ENCODE measurements around the gene SLC25A52.
"Not testable (repeated sequence)": the region's sequence is repeated elsewhere in the genome, so short reads cannot be mapped to it uniquely, and the experiment has no call there.

The SLC25A52 gene, protein sequence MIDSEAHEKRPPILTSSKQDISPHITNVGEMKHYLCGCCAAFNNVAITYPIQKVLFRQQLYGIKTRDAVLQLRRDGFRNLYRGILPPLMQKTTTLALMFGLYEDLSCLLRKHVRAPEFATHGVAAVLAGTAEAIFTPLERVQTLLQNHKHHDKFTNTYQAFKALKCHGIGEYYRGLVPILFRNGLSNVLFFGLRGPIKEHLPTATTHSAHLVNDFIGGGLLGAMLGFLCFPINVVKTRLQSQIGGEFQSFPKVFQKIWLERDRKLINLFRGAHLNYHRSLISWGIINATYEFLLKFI

DNA sequence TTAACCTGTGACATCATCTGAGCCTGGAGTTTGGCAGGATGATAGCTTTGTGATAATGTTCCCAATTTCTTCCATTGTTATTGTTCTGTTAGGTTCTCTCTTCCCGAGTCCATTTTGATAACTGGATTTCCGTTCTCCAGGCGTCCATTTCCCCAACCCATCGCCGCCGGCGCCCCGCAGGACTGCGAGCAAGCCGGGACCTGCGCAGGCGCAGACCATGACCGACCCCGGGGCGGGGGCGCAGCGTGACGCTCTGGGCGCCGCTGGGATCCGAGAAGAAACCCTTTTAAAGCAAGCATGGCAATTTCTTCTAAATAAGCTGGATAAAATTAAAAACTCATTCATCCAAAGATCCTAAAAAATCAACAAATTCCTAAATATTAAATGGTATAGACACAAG is at the start of gene SLC25A52:
Gene SLC25A52 (minus strand): TSS at position 186 of the 400 bp plus-strand sequence. CDS start 219 bp downstream, outside the sequence.
- DNase-seq (ENCODE audit: extremely low read depth in 1 of 2, low read depth in 1 of 2) = no peak

- not testable (repeated sequence) for DNase-seq (ENCODE audit: extremely low read depth in 1 of 2, low read depth in 1 of 2)
These were observed 48.4 kb upstream of the SLC25A52 start for GRCh38 chr18:31809049-31809448.

GRCh38 chr18:31801078-31801477 is 40.4 kb upstream of the SLC25A52 start:
- DNase-seq (ENCODE audit: extremely low read depth in 1 of 2, low read depth in 1 of 2) = no peak

DNA sequence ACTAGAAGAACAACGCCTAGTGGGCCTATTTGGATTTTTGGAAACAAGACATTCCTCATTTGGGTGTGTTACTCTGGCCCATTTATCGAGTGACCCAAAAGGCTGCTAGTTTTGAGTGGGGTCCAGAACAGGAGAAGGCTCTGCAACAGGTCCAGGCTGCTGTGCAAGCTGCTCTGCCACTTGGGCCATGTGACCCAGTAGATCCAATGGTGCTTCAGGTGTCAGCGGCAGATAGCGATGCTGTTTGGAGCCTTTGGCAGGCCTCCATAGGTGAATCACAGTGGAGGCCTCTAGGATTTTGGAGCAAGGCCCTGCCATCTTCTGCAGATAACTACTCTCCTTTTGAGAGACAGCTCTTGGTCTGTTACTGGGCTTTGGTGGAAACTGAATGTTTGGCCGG is 38.6 kb upstream of the SLC25A52 start:
- not testable (repeated sequence) for DNase-seq (ENCODE audit: extremely low read depth in 1 of 2, low read depth in 1 of 2)

DNA sequence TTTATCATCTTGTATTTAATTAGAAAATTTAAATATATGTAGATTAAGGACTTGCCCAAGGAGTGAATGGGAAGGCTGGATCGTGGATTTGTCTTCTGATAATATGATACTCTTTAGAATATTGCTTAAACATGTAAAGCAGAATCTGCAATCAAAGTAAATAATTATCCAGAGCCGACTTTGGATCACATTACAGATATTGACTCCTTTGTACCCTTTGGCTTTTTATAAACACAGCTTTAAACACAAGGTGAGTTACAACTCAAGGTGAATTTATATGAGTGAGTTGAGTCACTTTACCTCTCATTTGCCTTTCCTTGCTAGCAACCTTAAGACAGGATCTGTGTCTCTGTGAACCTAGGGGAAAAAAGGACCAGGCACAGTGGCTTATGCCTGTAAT is 37.7 kb upstream of the SLC25A52 start:
- no peak for DNase-seq (ENCODE audit: extremely low read depth in 1 of 2, low read depth in 1 of 2)

DNA sequence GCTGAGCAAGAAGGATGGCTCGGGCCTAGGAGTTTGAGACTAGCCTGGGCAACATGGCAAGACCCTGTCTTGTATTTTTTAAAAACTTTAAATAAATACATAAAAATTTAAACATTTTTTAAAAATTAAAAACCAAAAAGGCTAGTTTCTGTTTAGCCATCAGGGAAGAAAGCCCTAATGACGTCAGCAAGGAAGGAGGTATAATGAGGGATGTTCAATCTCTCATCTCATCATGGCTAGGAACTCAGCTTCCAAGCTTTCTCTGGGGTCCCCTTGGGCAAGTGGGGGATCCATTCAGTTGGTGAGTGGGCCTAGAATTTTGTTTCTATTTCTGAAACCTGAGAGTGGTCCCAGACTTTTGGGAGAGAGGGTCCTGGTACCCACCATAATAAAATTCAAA is 35.1 kb upstream of the SLC25A52 start:
- no peak for DNase-seq (ENCODE audit: extremely low read depth in 1 of 2, low read depth in 1 of 2)

DNA sequence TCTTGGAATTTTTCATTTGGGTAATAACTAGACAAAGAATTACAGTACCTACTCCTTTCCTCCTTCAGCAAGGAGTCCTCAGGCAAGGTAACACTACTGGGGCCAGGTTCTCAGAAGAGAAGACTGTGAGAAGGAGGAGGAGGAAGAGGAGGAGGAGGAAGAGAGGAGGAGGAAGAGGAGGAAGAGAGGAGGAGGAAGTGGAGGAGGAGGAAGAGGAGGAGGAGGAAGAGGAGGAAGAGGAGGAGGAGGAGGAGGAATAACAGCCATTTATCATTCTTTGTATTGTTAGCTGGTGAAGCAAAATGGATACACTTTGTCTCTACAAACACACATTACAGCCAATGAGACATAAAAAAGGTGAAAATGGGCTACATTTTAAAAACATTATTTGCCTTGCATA is 32.9 kb upstream of the SLC25A52 start:
- DNase-seq (ENCODE audit: extremely low read depth in 1 of 2, low read depth in 1 of 2) = no peak

DNA sequence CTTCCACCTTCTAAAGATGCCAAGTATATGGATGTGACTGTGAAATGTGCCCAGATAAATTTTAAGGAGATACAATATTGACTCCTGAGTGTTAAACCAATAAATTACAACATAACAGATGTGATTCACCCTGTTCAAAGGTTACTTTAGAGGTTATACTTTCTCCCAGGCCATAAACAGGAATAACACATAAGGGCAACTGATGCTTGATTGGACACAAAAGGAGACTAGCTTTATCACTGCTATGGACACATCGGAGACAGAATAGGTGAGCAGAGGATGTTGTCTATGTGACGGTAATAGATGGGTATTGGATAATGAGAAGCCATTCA is 31.9 kb upstream of the SLC25A52 start:
- no peak for DNase-seq (ENCODE audit: extremely low read depth in 1 of 2, low read depth in 1 of 2)

- no peak for DNase-seq (ENCODE audit: extremely low read depth in 1 of 2, low read depth in 1 of 2)
These were observed 31.3 kb upstream of the SLC25A52 start for GRCh38 chr18:31791817-31792579.

GRCh38 chr18:31789409-31789808 is 28.7 kb upstream of the SLC25A52 start:
- no peak for DNase-seq (ENCODE audit: extremely low read depth in 1 of 2, low read depth in 1 of 2)

DNA sequence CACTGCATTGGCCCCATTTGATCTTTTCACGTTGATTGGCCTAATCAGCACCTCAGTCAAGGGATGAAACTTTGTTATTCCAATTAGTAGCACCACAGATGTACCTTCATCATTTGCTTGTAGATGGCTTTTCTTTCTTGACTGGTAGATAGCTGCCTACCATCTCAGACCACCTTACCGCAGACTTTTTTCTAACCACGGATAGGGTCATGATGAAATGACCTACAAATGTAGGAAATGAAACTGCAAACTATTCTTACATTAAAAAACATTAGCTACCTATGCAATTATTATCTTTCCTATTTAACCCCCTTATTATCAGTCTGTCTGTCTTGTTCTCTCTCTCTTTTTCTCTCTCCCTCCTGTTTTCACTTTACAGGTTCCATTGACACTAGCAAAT is 22.4 kb upstream of the SLC25A52 start:
- no peak for DNase-seq (ENCODE audit: extremely low read depth in 1 of 2, low read depth in 1 of 2)

- no peak for DNase-seq (ENCODE audit: extremely low read depth in 1 of 2, low read depth in 1 of 2)
These were observed 17.8 kb upstream of the SLC25A52 start for GRCh38 chr18:31778391-31778950.

- no peak for DNase-seq (ENCODE audit: extremely low read depth in 1 of 2, low read depth in 1 of 2)
These were observed 15.4 kb upstream of the SLC25A52 start for GRCh38 chr18:31776093-31776492.

- no peak for DNase-seq (ENCODE audit: extremely low read depth in 1 of 2, low read depth in 1 of 2)
These were observed 14.3 kb upstream of the SLC25A52 start for GRCh38 chr18:31774962-31775361.

DNA sequence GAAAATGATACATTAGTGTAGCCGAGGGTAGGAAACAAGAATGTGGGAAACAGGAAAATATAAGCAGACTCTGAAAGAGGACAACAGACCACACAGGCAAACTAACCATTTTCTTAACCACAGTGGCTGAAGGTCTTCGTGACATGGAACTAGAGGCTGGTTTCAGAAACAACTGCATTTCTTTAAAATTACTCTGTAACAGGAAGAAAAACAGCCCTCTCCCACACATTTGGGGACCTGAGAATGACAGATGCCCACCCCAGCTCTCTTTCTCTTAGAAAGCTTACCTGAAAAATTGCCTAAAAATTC is 13.8 kb upstream of the SLC25A52 start:
- no peak for DNase-seq (ENCODE audit: extremely low read depth in 1 of 2, low read depth in 1 of 2)

DNA sequence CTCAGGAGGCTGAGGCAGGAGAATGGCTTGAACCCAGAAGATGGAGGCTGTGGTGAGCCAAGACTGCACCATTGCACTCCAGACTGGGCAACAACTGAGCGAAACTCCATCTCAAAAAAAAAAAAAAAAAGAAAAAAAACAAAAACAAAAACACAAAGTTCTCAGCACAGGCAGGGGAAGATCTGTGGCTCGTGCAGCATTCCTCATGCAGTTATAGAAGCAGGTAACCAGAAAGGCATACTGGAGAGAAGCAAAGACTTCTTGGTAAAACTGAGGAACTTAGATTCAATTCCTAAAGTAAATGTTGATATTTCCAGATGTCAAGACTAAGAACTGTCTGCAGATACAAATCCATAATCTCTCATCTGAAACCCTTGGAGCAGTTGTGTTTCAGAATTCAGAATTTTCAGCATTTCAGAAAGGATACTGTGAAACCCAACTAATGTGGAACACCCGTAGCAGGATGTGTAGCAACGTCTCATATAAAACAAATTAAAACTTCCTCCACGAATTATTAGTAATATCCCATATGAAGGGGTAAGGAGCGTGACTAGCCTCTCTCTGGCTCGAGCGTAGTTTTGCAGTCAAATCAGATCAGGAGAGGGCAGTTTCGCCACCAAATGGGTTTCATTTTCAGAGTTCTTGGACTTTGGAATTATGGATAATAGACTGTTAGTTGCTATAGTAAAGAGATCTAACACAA is 13.2 kb upstream of the SLC25A52 start:
- DNase-seq (ENCODE audit: extremely low read depth in 1 of 2, low read depth in 1 of 2) = no peak

DNA sequence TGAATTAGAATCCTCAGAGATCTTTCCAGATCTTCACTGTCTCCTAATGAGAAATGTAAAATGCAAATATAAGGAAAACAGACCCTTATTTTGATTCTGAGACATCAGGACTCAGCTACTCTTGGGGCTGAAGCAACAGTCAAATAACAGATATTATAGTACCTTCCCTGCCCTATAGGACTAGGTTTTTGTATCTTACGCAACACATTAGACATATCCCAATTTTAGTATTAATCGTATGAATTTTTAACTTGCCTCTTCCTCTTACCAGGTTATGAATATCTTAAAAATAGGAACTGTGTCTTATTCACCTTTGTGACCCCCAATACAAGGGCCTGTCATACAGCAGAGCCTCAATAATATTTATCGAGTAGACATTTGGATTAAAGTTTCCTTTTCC is 12.0 kb upstream of the SLC25A52 start:
- no peak for DNase-seq (ENCODE audit: extremely low read depth in 1 of 2, low read depth in 1 of 2)

- DNase-seq (ENCODE audit: extremely low read depth in 1 of 2, low read depth in 1 of 2) = no peak
These were observed 10.4 kb downstream of the SLC25A52 start for GRCh38 chr18:31750273-31750672.

- DNase-seq (ENCODE audit: extremely low read depth in 1 of 2, low read depth in 1 of 2) = no peak
These were observed 14.3 kb downstream of the SLC25A52 start for GRCh38 chr18:31746396-31746795.

DNA sequence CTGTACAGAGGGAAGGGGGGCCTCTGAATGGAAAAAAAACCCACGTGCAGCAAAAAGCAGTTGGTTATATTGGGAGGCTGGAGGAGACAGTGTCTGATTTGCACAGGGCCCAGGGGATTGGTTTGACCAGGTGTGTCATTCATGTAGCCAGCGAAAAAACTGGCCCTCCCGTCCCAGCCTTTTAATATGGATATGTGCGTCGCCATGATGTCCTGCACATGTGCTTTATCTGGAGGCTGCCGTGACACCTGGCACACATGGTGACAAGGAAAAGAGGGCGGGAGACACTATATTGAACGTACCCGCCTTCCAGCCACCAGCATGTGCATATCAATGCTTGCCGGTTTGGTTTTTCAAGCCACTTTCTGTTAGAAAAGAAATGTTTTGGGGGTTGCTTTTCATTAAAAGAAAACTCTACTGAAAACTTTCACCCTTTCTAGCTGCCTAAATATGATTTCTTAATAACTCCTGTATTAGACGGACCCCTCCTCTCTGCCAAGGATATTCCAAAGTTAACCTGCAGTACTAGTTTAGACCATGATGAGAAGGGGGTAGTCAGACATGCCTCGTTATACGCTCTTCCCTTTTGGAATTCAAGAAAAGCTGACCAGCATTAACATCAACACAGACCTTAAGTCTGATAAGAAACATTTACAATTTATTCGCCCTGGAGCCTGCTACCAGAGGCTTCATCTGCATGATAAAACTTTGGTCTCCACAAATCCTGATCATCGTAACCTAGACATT is 16.2 kb downstream of the SLC25A52 start:
- DNase-seq (ENCODE audit: extremely low read depth in 1 of 2, low read depth in 1 of 2) = no peak

GRCh38 chr18:31743600-31743999 is 17.1 kb downstream of the SLC25A52 start:
- not testable (repeated sequence) for DNase-seq (ENCODE audit: extremely low read depth in 1 of 2, low read depth in 1 of 2)

Data from activated CD8-positive, alpha-beta memory T cell treated with anti-CD3 and anti-CD28 coated beads for 1 hour (primary cell).